Activated CD4-positive, alpha-beta T cell treated with anti-CD3 and anti-CD28 coated beads, Interleukin-2, Interleukin-4, amounts not matched to agents 100 ng/mL and 50 ng/mL, durations not matched to agents 16 hours and 8 hours (primary cell): Measurements from ENCODE around the gene MED29.

Experiments used
- DNase-seq: peaks from one replicate; pipeline ENCODE4 v3.0.0-alpha.2; 2020; ENCODE audit warnings: low spot score

The MED29 gene

GRCh38 chr19:39411832-39412099 is 20.6 kb downstream of the MED29 start:
- peak; percentile 93 for DNase-seq

- DNase-seq = peak; percentile 99
Measured at GRCh38 chr19:39412100-39412866, 21.1 kb downstream of the MED29 start, which contains the start of gene PLEKHG2. Gene PLEKHG2, plus strand, starts transcription at chr19:39412669. Its CDS starts 1,418 bp downstream, at chr19:39414087.

- DNase-seq = no peak
Measured at GRCh38 chr19:39412867-39413271, 21.7 kb downstream of the MED29 start.

DNA sequence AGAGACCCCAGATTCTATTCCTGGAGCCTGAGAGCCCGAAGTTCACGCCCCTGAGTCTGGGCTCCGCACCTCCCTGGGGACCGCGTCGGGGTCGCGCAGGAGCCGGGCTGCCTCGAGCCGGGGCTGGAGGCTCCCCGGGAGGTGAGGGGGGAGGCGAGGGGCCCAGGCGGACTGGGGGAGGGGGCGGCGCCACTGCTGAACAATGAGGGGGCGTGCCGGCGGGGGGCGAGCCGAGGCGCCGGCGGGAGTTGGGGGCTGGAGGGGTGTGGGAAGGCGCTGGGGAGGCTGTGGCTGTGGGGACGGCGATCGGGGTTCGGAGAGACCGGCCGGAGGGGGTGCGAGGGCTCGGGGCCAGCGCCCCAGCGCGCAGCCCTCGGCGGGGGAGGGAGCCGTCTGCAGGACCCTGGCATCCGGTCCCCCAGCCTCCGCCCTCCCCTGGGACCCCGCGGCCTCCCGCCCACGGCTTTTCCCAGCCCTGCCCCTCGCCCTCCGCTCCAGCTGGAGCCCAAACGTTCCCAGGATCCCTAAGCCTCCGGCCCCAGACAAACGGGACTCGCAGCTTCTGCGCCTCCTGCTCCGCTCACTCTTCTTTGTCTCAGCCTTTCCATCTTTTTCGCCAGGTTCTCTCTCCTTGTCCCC is 22.2 kb downstream of the MED29 start:
- no peak for DNase-seq

GRCh38 chr19:39413911-39414608 is 22.9 kb downstream of the MED29 start:
- no peak for DNase-seq

DNA sequence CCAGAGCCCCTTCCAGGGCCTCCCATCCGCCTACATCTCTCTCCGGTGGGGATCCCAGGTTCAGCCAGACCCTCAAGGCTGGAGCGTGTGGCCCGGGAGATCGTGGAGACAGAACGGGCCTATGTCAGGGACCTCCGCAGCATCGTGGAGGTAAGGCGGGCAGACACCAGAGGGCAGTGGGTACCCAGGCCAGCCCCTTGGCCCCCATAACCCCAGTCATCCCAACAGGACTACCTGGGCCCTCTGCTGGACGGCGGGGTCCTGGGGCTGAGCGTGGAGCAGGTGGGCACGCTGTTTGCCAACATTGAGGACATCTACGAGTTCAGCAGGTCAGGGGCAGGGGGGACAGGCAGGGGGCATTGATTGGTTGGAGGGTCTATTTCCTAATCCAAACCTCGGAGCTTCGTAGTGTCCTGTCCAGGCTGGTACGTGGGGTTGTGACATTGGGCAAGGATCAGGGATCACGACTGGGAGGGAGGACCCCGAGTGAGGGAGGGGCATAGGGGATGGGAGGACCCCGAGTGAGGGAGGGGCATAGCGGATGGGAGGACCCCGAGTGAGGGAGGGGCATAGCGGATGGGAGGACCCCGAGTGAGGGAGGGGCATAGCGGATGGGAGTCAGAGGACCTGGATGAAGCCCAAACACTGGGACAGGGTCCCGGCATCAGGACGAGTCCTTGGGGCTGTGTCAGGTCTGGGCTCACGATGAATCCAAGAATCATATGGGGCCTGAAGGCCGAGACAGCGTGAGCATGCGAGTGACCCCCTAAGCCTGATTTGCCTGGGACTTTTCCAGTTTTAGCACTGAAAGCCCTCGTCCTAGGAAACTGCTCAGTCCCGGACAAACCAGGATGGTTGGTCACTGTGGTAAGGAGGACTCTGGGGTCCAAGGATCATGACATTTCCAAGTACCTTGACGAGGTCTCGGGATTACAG is 24.2 kb downstream of the MED29 start:
- DNase-seq = no peak

- DNase-seq = no peak
Measured at GRCh38 chr19:39416152-39417120, 25.3 kb downstream of the MED29 start.

GRCh38 chr19:39417463-39418181 is 26.4 kb downstream of the MED29 start:
- no peak for DNase-seq

DNA sequence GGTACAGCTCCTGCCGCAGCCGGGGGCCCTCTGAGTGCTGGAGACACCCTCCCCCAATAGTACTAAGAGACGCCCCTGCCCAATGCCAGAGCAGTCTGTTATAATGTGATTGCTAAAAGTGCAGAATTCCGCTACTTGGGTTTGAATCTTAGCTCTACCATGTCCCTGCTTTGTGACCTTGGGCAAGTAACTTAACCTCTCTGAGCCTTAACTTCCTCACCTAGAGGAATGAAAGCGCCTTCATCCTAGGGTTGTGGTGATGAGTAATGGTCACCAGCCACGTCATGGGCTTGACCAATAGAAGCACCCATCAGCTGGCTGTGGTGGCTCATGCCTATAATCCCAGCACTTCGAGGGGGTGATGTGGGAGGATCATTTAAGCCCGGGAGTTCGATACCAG is 27.8 kb downstream of the MED29 start:
- no peak for DNase-seq

DNA sequence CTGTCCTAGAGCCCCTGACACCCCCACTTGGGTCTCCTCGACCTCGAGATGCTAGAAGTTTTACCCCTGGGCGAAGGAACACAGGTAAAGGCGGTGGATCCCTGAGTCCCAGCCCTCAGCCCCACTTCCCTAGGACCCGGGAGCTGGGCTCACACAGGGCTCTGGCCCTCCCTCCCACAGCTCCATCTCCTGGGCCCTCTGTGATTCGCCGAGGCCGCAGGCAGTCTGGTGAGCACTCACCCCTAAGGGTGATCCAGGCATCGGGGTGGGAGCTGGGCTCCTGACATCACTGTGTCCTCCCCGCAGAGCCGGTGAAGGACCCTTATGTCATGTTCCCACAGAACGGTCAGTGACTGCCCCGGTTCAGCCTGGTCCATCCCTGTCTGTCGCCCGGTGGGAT is 29.6 kb downstream of the MED29 start:
- no peak for DNase-seq

DNA sequence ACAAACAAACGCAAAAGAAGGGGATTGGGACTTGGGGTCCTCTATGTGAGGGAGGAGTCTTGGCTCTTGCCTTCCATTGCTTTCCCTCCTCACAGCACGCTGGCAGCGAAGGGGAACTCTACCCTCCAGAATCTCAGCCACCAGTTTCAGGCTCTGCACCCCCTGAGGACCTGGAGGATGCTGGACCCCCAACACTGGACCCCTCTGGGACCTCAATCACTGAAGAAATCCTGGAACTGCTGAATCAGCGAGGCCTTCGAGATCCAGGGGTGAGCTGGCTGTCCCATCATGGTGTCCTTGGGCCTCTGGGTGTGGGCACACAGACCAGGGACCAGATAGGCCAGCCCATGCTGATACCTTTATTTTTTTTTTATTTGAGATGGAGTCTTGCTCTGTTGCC is 30.8 kb downstream of the MED29 start:
- DNase-seq = no peak

DNA sequence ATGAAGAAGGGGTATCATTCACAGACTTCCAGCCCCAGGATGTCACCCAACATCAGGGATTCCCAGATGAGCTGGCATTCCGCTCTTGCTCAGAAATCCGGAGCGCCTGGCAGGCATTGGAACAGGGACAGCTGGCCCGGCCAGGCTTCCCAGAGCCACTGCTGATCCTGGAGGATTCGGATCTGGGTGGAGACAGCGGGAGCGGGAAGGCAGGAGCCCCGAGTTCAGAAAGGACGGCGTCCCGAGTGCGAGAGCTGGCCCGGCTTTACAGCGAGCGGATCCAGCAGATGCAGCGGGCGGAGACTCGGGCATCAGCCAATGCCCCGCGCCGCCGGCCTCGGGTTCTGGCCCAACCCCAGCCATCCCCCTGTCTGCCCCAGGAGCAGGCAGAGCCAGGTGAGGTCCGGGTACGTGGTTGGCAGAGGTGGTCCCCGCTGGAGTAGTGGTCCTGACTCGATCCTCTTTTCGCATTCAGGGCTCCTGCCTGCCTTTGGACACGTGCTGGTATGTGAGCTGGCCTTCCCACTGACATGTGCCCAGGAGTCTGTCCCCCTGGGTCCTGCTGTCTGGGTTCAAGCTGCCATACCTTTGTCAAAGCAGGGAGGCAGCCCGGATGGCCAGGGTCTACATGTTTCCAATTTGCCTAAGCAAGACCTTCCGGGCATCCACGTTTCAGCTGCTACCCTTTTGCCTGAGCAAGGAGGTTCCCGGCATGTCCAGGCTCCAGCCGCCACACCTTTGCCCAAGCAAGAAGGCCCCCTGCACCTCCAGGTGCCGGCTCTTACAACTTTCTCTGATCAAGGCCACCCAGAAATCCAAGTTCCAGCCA is 32.3 kb downstream of the MED29 start:
- DNase-seq = no peak

DNA sequence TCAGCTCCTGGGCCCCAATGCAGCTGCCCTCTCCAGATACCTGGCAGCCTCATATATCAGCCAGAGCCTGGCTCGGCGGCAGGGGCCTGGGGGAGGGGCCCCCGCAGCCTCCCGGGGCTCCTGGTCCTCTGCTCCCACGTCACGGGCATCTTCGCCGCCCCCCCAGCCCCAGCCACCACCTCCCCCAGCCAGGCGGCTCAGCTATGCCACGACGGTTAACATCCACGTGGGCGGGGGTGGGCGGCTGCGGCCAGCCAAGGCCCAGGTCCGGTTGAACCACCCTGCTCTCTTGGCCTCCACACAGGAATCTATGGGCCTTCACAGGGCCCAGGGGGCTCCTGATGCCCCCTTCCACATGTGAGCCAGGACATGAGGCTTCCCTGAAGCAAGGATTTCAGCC is 33.8 kb downstream of the MED29 start:
- DNase-seq = no peak

DNA sequence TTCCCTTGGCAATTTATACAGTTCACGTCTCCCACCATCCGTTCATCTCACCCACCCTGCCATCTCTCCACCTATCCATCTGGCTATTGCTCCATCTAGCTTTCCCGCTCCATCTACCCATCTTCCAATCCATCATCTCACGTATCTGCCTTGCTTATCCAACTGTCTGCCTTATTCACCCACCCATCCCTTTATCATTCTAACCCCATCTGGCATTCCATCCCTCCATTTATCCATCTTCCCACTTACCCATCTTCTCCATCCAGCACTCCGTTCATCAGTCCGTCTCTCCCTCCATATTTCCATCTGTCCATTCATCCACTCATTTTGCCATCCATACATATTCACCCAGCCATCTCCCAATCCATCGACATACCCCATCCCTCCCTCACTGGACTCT is 34.6 kb downstream of the MED29 start:
- DNase-seq = no peak

DNA sequence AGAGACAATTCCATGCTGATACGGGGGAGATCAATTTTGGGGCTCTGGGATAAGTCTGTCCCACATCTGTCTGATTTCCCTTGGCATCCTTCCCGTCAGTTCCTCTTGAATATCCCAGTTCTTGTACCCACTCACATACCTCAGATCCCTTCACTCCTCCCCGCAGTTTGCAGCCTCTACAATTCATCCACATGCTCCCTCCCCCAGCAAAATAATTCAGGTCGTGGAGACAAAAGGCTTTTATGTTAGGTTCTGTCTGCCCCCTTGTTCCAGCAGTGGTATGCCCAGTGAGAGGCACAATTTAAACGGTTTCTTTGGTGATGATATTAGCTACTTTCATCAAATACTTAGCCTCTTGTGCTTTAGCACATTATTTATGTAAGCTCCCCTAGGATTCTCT is 35.0 kb downstream of the MED29 start:
- no peak for DNase-seq

DNA sequence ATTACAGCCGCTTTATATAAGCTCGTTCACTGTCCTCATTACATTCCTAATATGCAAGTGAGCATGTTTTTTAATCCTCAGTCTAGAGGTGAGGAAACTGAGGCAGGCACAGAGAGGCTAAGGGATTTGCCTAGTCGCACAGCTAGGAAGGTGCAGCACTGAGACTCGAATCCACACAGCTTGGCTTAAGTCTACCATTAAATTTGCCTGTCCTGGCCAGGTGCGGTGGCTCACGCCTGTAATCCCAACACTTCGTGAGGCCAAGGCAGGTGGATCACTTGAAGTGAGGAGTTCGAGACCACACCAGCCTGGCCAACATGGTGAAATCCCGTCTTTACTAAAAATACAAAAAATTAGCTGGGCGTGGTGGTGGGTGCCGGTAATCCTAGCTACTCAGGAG is 36.5 kb downstream of the MED29 start:
- no peak for DNase-seq

DNA sequence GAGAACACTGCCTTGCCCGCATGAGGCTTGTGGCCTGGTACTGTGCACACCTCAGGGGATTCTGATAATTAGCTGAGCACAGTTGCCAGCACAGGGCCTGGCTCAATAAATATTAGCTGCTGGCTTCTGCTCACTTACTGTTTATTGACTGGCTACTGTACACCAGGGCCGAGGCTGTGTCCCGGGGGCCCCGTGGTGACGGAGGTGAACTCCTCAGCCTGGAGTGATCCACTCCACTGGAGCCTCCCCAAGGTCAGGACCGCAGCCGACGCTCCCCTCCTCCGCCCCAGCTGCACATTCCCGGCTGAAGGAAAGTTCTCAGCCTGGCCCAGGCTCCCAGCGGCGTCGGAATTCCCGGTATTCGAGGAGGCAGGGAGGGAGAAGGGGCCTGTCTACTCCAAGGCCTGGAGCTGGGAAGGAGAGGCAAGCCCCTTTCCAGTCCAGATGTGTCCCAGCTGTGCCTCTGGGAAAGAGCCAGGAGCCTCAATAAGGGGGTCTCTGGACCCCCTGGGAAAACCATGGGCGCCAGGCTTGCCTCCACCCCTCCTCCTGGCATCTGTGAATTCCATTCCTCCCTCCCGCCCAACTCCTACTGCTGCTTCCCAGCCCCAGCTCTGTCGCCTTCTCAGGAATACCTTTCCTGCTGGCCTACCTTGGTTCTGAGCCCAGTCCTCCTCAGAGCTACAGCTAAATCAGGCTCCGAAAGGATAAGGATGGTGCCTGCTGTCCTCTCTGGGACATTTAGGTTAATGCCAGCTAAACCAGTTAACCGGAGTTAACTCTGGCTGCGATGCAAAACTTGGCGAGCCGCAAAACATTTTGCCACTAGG is 37.3 kb downstream of the MED29 start:
- no peak for DNase-seq
